Caco-2 (cell line): ENCODE measurements around the gene ENO1. TPM values are rescaled to one million over a fixed set of nuclear protein-coding genes. Genes with fewer than 3 reads are reported as not detected.
A peak's percentile ranks its signal among the peaks of the same experiment; 100 is the strongest.

Experiments used
- Bru-seq: library from RNA; stranded (reverse); fragments of 400-500 nt; gene quantifications from one replicate; lab custom pipeline; 2021; lab: Mats Ljungman, UMichigan
- BruChase-seq, 2 experiments: library from RNA; stranded (reverse); fragments of 400-500 nt; gene quantifications; one replicate each; lab custom pipeline; 2021; lab: Mats Ljungman, UMichigan
- BruUV-seq: library from RNA; stranded (reverse); fragments of 400-500 nt; replicated peaks from 2 replicates; lab custom pipeline; 2021; lab: Mats Ljungman, UMichigan
- CTCF ChIA-PET: fragments of 300-600 bp; sonication (Branson Sonifier 250); formaldehyde crosslinking; loops from one replicate; lab custom pipeline; 2022; ENCODE audit warnings: antibody characterized with exemption; lab: Charles Lee
- POLR2A ChIA-PET: fragments of 300-600 bp; sonication (Branson Sonifier 250); formaldehyde crosslinking; loops from one replicate; lab custom pipeline; 2022; ENCODE audit warnings: antibody characterized with exemption; lab: Charles Lee
- DNase-seq, 2 experiments: peaks; one replicate each; pipeline versions ENCODE4 v3.0.0 to v3.0.0-alpha.2; 2020 to 2022
- H3K27me3 ChIP-seq: replicated peaks from 2 replicates; pipeline ENCODE4 v1.6.0; 2011; ENCODE audit warnings: low read length; ENCODE audit not compliant: control insufficient read depth, insufficient read depth
- H3K36me3 ChIP-seq: 2 replicates; pipeline ENCODE4 v1.5.1; 2011; ENCODE audit warnings: low read length; ENCODE audit not compliant: control insufficient read depth, insufficient read depth
- H3K4me1 ChIP-seq: fragments of 250-450 bp; sonication (Bioruptor Pico); 2 replicates; pipeline ENCODE4 v1.5.1; 2020; ENCODE audit warnings: mild to moderate bottlenecking
- H3K4me3 ChIP-seq: 2 replicates; pipeline ENCODE4 v1.5.1; 2011; ENCODE audit warnings: low read depth, mild to moderate bottlenecking, control low read depth, low read length
- H3K9me3 ChIP-seq: fragments of 250-450 bp; sonication (Bioruptor Pico); 2 replicates; pipeline ENCODE4 v1.5.1; 2020; ENCODE audit warnings: mild to moderate bottlenecking, moderate library complexity
- H3K27ac Mint-ChIP-seq: one replicate; pipeline ENCODE4 v1.8.0; 2022; ENCODE audit warnings: mixed read lengths; ENCODE audit not compliant: unreplicated experiment
- H3K27me3 Mint-ChIP-seq: one replicate; pipeline ENCODE4 v1.8.0; 2022; ENCODE audit warnings: mixed read lengths; ENCODE audit not compliant: insufficient read depth, unreplicated experiment
- H3K36me3 Mint-ChIP-seq: one replicate; pipeline ENCODE4 v1.8.0; 2022; ENCODE audit warnings: mild to moderate bottlenecking, mixed read lengths; ENCODE audit not compliant: insufficient read depth, unreplicated experiment
- H3K4me1 Mint-ChIP-seq: one replicate; pipeline ENCODE4 v1.8.0; 2022; ENCODE audit warnings: low read depth, mixed read lengths; ENCODE audit not compliant: unreplicated experiment
- H3K4me3 Mint-ChIP-seq: one replicate; pipeline ENCODE4 v1.8.0; 2022; ENCODE audit warnings: mild to moderate bottlenecking, moderate library complexity, mixed read lengths; ENCODE audit not compliant: unreplicated experiment
- H3K9me3 Mint-ChIP-seq: one replicate; pipeline ENCODE4 v1.8.0; 2022; ENCODE audit warnings: mixed read lengths; ENCODE audit not compliant: unreplicated experiment
- intact Hi-C: fragments of 100-400 bp; cut with micrococcal nuclease; formaldehyde crosslinking; loops from one replicate; pipeline ENCODE4 v1.10.0; 2022; ENCODE audit not compliant: unreplicated experiment
- long read RNA-seq: library from polyadenylated mRNA; stranded (forward); transcript quantifications from one replicate; pipeline ENCODE4 v2.0.0, GENCODE V29; 2022
- total RNA-seq: library from RNA; stranded (reverse); gene quantifications from 2 replicates; pipeline ENCODE4 v1.2.3, GENCODE V29; 2022
- TF ChIP-seq, protein P1 (sequence below), 2 experiments: fragments of 200-600 bp in 1 of 2; IDR thresholded peaks; 1 replicate in 1 of 2; 2 replicates in 1 of 2; pipeline versions ENCODE4 v1.5.1 to v1.8.0; 2011 to 2022; ENCODE audit warnings: antibody characterized with exemption in 1 of 2, control low read depth in 1 of 2, inconsistent platforms in 1 of 2, low read depth in 1 of 2, low read length in 1 of 2, mild to moderate bottlenecking in 1 of 2, moderate library complexity in 1 of 2; ENCODE audit not compliant: insufficient read depth in 1 of 2, severe bottlenecking in 1 of 2, unreplicated experiment in 1 of 2

The ENO1 gene
- total RNA-seq (934 and 1,037 TPM in 2 replicates), Bru-seq, nascent RNA (percentile 98 among the genes with signal in this experiment), BruChase-seq, experiment 1, labeled RNA remaining after a 2-hour chase (percentile 96 among the genes with signal in this experiment), BruChase-seq, experiment 2, labeled RNA remaining after a 6-hour chase (percentile 99 among the genes with signal in this experiment)
- long read RNA-seq, transcript ENO1-201 (12 exons, 1,781 nt) = major isoform, 2,612 of 2,763 reads
- long read RNA-seq, transcript ENO1-203 (9 exons, 2,548 nt) = minor isoform, 6 of 2,763 reads
- long read RNA-seq, partial matches to known transcripts = 80 of 2,763 reads
- long read RNA-seq, other reads (novel, unspliced or antisense) = 65 of 2,763 reads

DNA sequence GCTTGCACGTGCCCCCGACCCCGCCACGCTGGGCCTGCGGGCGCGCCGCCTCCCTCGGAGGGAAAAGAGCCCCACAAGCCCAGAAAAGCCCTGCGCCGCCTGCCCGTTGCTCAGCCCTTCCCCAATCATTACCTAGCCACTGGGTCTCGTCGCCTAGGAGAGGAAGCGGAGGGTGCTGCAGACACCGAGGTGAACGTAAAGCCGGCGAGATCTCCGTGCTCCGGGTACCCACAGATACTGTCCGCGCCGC lies at the start of gene ENO1:
TSS of gene ENO1 (minus strand) at position 239 of the 250 bp plus-strand sequence. CDS start 3,778 bp downstream, outside the sequence.
- Mint-ChIP-seq H3K36me3 (peaks cover 71% of the 10 kb centered on the region), H3K27me3 (no peaks in the 10 kb centered on the region), H3K4me3 (peak within 1 kb of the TSS; percentile 92), H3K27ac (peak within 1 kb of the TSS; percentile 97), H3K4me1 (peaks cover 24% of the 10 kb centered on the region), H3K9me3 (no peaks in the 10 kb centered on the region)
- POLR2A ChIA-PET = interaction anchor here (0.5 to 1.3 kb wide), 7 partner anchors 10 to 358 kb away, joined by 3 to 9 read pairs (median 3); no protein-coding TSS in a partner anchor
- TF ChIP-seq, protein P1, sequence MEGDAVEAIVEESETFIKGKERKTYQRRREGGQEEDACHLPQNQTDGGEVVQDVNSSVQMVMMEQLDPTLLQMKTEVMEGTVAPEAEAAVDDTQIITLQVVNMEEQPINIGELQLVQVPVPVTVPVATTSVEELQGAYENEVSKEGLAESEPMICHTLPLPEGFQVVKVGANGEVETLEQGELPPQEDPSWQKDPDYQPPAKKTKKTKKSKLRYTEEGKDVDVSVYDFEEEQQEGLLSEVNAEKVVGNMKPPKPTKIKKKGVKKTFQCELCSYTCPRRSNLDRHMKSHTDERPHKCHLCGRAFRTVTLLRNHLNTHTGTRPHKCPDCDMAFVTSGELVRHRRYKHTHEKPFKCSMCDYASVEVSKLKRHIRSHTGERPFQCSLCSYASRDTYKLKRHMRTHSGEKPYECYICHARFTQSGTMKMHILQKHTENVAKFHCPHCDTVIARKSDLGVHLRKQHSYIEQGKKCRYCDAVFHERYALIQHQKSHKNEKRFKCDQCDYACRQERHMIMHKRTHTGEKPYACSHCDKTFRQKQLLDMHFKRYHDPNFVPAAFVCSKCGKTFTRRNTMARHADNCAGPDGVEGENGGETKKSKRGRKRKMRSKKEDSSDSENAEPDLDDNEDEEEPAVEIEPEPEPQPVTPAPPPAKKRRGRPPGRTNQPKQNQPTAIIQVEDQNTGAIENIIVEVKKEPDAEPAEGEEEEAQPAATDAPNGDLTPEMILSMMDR (IDR thresholded peaks at IDR 0.05; ENCODE audit: insufficient read depth in 1 of 2, low read depth in 1 of 2, low read length in 1 of 2, severe bottlenecking in 1 of 2, unreplicated experiment in 1 of 2) = no peak
- H3K9me3 ChIP-seq = no peaks in the 10 kb centered on the region
- no peak for DNase-seq
- no peaks in the 10 kb centered on the region for H3K27me3 ChIP-seq
- BruUV-seq = no TSS peak
- CTCF ChIA-PET = interaction anchor here (0.6 kb wide), 1 partner anchor 235 kb away, joined by 3 read pairs; no protein-coding TSS in a partner anchor
- H3K36me3 ChIP-seq = peaks cover 6% of the 10 kb centered on the region
- peaks cover 23% of the 10 kb centered on the region for H3K4me1 ChIP-seq
- peak within 1 kb of the TSS; percentile 98 for H3K4me3 ChIP-seq
- intact Hi-C loops = no loop called here

DNA sequence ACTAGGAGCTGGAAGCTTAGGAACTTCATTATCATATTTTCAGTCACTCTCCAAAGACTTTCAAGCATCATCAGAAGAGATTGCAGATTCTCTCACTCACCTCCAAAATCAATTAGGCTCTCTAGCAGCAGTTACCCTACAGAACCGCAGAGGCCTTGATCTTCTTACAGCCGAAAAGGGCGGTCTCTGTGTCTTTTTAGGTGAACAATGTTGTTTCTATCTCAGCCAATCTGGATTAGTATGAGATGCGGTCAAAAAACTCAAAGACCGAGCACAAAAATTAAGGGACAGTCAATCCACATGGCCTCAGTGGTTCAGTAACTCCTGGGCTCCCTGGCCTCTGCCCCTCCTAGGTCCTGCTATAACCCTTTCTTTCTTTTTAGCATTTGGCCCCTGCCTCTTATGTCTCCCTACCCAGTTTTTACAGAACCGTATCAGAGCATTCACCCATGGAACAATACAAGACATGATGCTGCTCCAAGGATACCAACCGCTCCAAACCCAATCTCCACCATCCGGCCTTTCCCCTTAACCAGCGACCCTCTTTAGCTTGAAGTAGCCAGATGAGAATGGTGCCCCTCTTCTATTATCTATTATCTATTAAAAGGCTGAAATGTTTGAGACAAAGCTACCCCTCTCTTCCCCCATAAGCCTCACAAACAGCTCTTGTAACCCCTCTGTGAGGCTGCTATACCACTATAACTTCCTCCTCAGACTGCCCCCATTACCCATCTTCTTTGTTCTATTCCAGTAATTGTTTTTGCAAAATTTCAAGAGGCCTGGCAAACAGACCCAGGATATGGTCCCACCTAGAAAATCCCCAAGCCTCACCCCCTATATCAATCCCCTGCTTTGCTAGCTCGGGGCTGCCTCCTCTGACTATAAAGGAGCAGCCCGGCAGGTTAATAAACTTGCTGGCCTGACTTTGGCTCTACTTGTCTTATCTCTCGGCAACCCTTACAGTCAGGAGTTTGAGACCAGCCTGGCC lies 48.5 kb upstream of the ENO1 start:
- intact Hi-C loops = no loop called here
- Mint-ChIP-seq H3K4me1 (no peaks in the 10 kb centered on the region), H3K4me3 (no peak overlapping the region), H3K9me3 (no peaks in the 10 kb centered on the region), H3K36me3 (no peaks in the 10 kb centered on the region), H3K27me3 (no peaks in the 10 kb centered on the region), H3K27ac (no peak overlapping the region)
- ChIA-PET CTCF (no interaction called here), POLR2A (no interaction called here)
- Histone ChIP-seq H3K4me1 (no peaks in the 10 kb centered on the region), H3K9me3 (no peaks in the 10 kb centered on the region), H3K4me3 (no peak overlapping the region), H3K27me3 (no peaks in the 10 kb centered on the region), H3K36me3 (no peaks in the 10 kb centered on the region)
- no TSS peak for BruUV-seq
- DNase-seq = no peak
- TF ChIP-seq, protein P1 (IDR thresholded peaks at IDR 0.05; ENCODE audit: insufficient read depth in 1 of 2, low read depth in 1 of 2, low read length in 1 of 2, severe bottlenecking in 1 of 2, unreplicated experiment in 1 of 2) = no peak

DNA sequence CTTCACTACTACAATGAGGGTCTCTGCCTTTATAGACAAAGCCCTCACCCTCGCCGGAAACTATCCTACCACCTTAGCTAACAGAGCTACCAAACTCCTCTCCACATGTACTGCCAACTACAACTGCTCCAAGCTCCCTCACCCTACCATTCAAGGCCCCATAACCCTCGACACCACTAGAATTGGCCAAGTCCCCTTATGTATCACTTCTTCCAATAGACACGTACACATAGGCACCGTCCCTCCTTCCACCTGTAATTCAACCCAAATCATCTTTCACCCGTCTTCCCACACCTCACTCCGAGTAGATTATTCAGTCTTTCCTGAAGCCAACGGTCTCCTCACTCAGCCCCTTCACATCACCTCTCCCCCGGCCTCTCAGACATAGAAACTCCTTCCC lies 47.5 kb upstream of the ENO1 start:
- no peaks in the 10 kb centered on the region for H3K27me3 Mint-ChIP-seq
- no peak overlapping the region for H3K27ac Mint-ChIP-seq
- Histone ChIP-seq H3K4me3 (no peak overlapping the region), H3K4me1 (no peaks in the 10 kb centered on the region), H3K9me3 (no peaks in the 10 kb centered on the region), H3K27me3 (no peaks in the 10 kb centered on the region), H3K36me3 (no peaks in the 10 kb centered on the region)
- no peak for DNase-seq
- intact Hi-C loops = no loop called here
- TF ChIP-seq, protein P1 (IDR thresholded peaks at IDR 0.05; ENCODE audit: insufficient read depth in 1 of 2, low read depth in 1 of 2, low read length in 1 of 2, severe bottlenecking in 1 of 2, unreplicated experiment in 1 of 2) = no peak
- no peak overlapping the region for H3K4me3 Mint-ChIP-seq
- POLR2A ChIA-PET = no interaction called here
- H3K36me3 Mint-ChIP-seq = no peaks in the 10 kb centered on the region
- no TSS peak for BruUV-seq
- H3K9me3 Mint-ChIP-seq = no peaks in the 10 kb centered on the region
- CTCF ChIA-PET = no interaction called here
- H3K4me1 Mint-ChIP-seq = no peaks in the 10 kb centered on the region
